SK-N-SH (cell line): Measurements from ENCODE around the gene GPANK1. TPM values are rescaled to one million over a fixed set of nuclear protein-coding genes. Genes with fewer than 3 reads are reported as not detected.

ENCODE experiments used
- CTCF ChIA-PET: fragments of 300-600, 350-600 bp; formaldehyde crosslinking; extraction: SDS; loops from one replicate; lab custom pipeline; 2021; lab: Yijun Ruan, JAX
- POLR2A ChIA-PET: fragments of 350-600 bp; sonication (Branson Sonifier 250); formaldehyde crosslinking; extraction: SDS; loops from one replicate; lab custom pipeline; 2020; ENCODE audit warnings: antibody characterized with exemption, inconsistent platforms; lab: Yijun Ruan, JAX
- DNase-seq: peaks from one replicate; pipeline ENCODE4 v3.0.0; 2012
- H2AFZ ChIP-seq: fragments of 200-600 bp; sonication (generic); 2 replicates; pipeline ENCODE4 v1.8.1; 2016; ENCODE audit warnings: antibody characterized with exemption, mild to moderate bottlenecking, low read depth
- H3F3A ChIP-seq: fragments of 200-600 bp; sonication (generic); replicated peaks from 2 replicates; pipeline ENCODE3; 2016; ENCODE audit warnings: antibody characterized with exemption, mild to moderate bottlenecking; ENCODE audit not compliant: insufficient read depth
- H3K27ac ChIP-seq, 2 experiments: fragments of 200-500 bp in 1 of 2; fragments of 200-600 bp in 1 of 2; sonication (Bioruptor generic) in 1 of 2; sonication (generic), shearing (Covaris generic) in 1 of 2; 2 replicates each; pipeline versions ENCODE4 v1.5.1 to v1.6.1; 2014 to 2016; ENCODE audit warnings: low read depth in 2 of 2, inconsistent platforms in 1 of 2, low read length in 1 of 2, mild to moderate bottlenecking in 1 of 2, mixed read lengths in 1 of 2
- H3K27me3 ChIP-seq: fragments of 200-600 bp; sonication (generic), shearing (Covaris generic); 2 replicates; pipeline ENCODE4 v1.6.1; 2016; ENCODE audit warnings: mixed run types; ENCODE audit not compliant: insufficient read depth
- H3K36me3 ChIP-seq, 2 experiments: fragments of 200-500 bp in 1 of 2; fragments of 200-600 bp in 1 of 2; sonication (Bioruptor generic) in 1 of 2; sonication (generic) in 1 of 2; replicated peaks in 1 of 2; 2 replicates each; pipeline versions ENCODE3 to v1.5.1; 2014 to 2016; ENCODE audit warnings: low read length in 1 of 2, mild to moderate bottlenecking in 1 of 2; ENCODE audit not compliant: insufficient read depth in 2 of 2, control insufficient read depth in 1 of 2
- H3K4me1 ChIP-seq, 2 experiments: fragments of 200-500 bp in 1 of 2; fragments of 200-600 bp in 1 of 2; sonication (Bioruptor generic) in 1 of 2; sonication (generic), shearing (Covaris generic) in 1 of 2; 2 replicates each; pipeline versions ENCODE4 v1.5.1 to v1.6.1; 2014 to 2016; ENCODE audit warnings: low read depth in 1 of 2, low read length in 1 of 2, mixed run types in 1 of 2; ENCODE audit not compliant: insufficient read depth in 2 of 2, control insufficient read depth in 1 of 2
- H3K4me2 ChIP-seq: fragments of 200-600 bp; sonication (generic), shearing (Covaris generic); 2 replicates; pipeline ENCODE4 v1.6.1; 2017; ENCODE audit warnings: mixed run types
- H3K4me3 ChIP-seq, 2 experiments: fragments of 200-500 bp in 1 of 2; fragments of 200-600 bp in 1 of 2; sonication (Bioruptor generic) in 1 of 2; sonication (generic), shearing (Covaris generic) in 1 of 2; 2 replicates each; pipeline versions ENCODE4 v1.5.1 to v1.8.1; 2014 to 2016; ENCODE audit warnings: low read depth in 2 of 2, inconsistent platforms in 1 of 2, low read length in 1 of 2, mild to moderate bottlenecking in 1 of 2, mixed read lengths in 1 of 2, moderate library complexity in 1 of 2
- H3K79me2 ChIP-seq: fragments of 200-600 bp; sonication (generic); 2 replicates; pipeline ENCODE4 v1.8.1; 2017; ENCODE audit warnings: mild to moderate bottlenecking; ENCODE audit not compliant: insufficient read depth
- H3K9ac ChIP-seq: fragments of 200-600 bp; sonication (generic); 2 replicates; pipeline ENCODE4 v1.6.1; 2017; ENCODE audit warnings: mixed run types
- H3K9me2 ChIP-seq: fragments of 200-600 bp; sonication (generic); 2 replicates; pipeline ENCODE4 v1.6.1; 2017; ENCODE audit warnings: mixed run types
- H3K9me3 ChIP-seq: fragments of 200-600 bp; sonication (generic); 2 replicates; pipeline ENCODE4 v1.6.1; 2017; ENCODE audit warnings: mixed run types, mild to moderate bottlenecking, moderate library complexity
- H4K20me1 ChIP-seq: fragments of 200-600 bp; sonication (generic); 2 replicates; pipeline ENCODE4 v1.6.1; 2017; ENCODE audit warnings: mild to moderate bottlenecking, mixed run types; ENCODE audit not compliant: insufficient read depth
- ELF1 ChIP-seq: IDR thresholded peaks from 2 replicates; pipeline ENCODE4 v1.4.0; 2012
- EP300 ChIP-seq, 2 experiments: IDR thresholded peaks; 2 replicates each; pipeline versions ENCODE4 v1.4.0 to v1.6.1; 2012; ENCODE audit warnings: borderline replicate concordance in 1 of 2, low read depth in 1 of 2, low read length in 1 of 2
- FOSL2 ChIP-seq: IDR thresholded peaks from 2 replicates; pipeline ENCODE4 v1.4.0; 2012; ENCODE audit warnings: low read depth, mild to moderate bottlenecking, moderate library complexity, borderline replicate concordance
- FOXJ3 ChIP-seq: sonication (generic); formaldehyde crosslinking; IDR thresholded peaks from 2 replicates; pipeline ENCODE4 v1.5.1; 2020; ENCODE audit warnings: mild to moderate bottlenecking, missing genetic modification reagents
- GABPA ChIP-seq: IDR thresholded peaks from 2 replicates; pipeline ENCODE4 v1.4.0; 2012; ENCODE audit warnings: low read depth, mild to moderate bottlenecking
- GATA2 ChIP-seq: sonication (generic); formaldehyde crosslinking; IDR thresholded peaks from 2 replicates; pipeline ENCODE4 v1.5.0; 2020; ENCODE audit warnings: mild to moderate bottlenecking, missing genetic modification reagents
- IRF3 ChIP-seq: fragments of 150-350 bp; IDR thresholded peaks from 2 replicates; pipeline ENCODE4 v1.6.1; 2016; ENCODE audit warnings: mild to moderate bottlenecking, low read depth, low read length
- JUND ChIP-seq: IDR thresholded peaks from 2 replicates; pipeline ENCODE4 v1.4.0; 2012
- MAX ChIP-seq: IDR thresholded peaks from 2 replicates; pipeline ENCODE4 v1.4.0; 2012; ENCODE audit warnings: low read depth
- NFIC ChIP-seq: IDR thresholded peaks from 2 replicates; pipeline ENCODE4 v1.4.0; 2012; ENCODE audit warnings: borderline replicate concordance
- NRF1 ChIP-seq: IDR thresholded peaks from 2 replicates; pipeline ENCODE4 v1.6.1; 2012; ENCODE audit warnings: low read depth, mild to moderate bottlenecking, low read length
- POLR2AphosphoS5 ChIP-seq: IDR thresholded peaks from 2 replicates; pipeline ENCODE4 v1.6.1; 2012; ENCODE audit warnings: low read depth, low read length
- RAD21 ChIP-seq: IDR thresholded peaks from 2 replicates; pipeline ENCODE4 v1.6.1; 2012; ENCODE audit warnings: mild to moderate bottlenecking, low read length
- RFX5 ChIP-seq: IDR thresholded peaks from 2 replicates; pipeline ENCODE4 v1.6.1; 2012; ENCODE audit warnings: mild to moderate bottlenecking, improper control_type of control experiment, low read length
- SIN3A ChIP-seq: IDR thresholded peaks from 2 replicates; pipeline ENCODE4 v1.6.1; 2012; ENCODE audit warnings: low read depth, mild to moderate bottlenecking, low read length, moderate library complexity, borderline replicate concordance
- SMC3 ChIP-seq: IDR thresholded peaks from 2 replicates; pipeline ENCODE4 v1.6.1; 2012; ENCODE audit warnings: low read depth, low read length, improper control_type of control experiment
- TEAD4 ChIP-seq: IDR thresholded peaks from 2 replicates; pipeline ENCODE4 v1.4.0; 2012; ENCODE audit warnings: mild to moderate bottlenecking, borderline replicate concordance; ENCODE audit not compliant: insufficient read depth
- WGBS: methylation state at CpG from one replicate; pipeline ENCODE4 v1.1.6; 2017; ENCODE audit warnings: low lambda C conversion rate; 5-methylcytosine and 5-hydroxymethylcytosine counted together
- polyA plus RNA-seq, 3 experiments: library from polyadenylated mRNA; depleted of rRNA; stranded (reverse); fragments of >200 nt; gene quantifications; 2 replicates each; pipeline ENCODE4 v1.2.3, GENCODE V29; 2012
- TF ChIP-seq, protein P1 (sequence below): fragments of 150-350 bp; IDR thresholded peaks from 2 replicates; pipeline ENCODE4 v1.6.1; 2017; ENCODE audit warnings: antibody characterized with exemption, low read length, low read depth, borderline replicate concordance
- TF ChIP-seq, protein P2 (sequence below): IDR thresholded peaks from 2 replicates; pipeline ENCODE4 v1.4.0; 2012; ENCODE audit warnings: low read depth, borderline replicate concordance

Gene GPANK1
- polyA plus RNA-seq, 1 of the 3 experiments (the other 2 are of a cell fraction): 19.1 TPM

GRCh38 chr6:31691078-31691463, 26.3 kb upstream of the GPANK1 start:
- H3K79me2 ChIP-seq: no peaks in the 10 kb centered on the region

DNA sequence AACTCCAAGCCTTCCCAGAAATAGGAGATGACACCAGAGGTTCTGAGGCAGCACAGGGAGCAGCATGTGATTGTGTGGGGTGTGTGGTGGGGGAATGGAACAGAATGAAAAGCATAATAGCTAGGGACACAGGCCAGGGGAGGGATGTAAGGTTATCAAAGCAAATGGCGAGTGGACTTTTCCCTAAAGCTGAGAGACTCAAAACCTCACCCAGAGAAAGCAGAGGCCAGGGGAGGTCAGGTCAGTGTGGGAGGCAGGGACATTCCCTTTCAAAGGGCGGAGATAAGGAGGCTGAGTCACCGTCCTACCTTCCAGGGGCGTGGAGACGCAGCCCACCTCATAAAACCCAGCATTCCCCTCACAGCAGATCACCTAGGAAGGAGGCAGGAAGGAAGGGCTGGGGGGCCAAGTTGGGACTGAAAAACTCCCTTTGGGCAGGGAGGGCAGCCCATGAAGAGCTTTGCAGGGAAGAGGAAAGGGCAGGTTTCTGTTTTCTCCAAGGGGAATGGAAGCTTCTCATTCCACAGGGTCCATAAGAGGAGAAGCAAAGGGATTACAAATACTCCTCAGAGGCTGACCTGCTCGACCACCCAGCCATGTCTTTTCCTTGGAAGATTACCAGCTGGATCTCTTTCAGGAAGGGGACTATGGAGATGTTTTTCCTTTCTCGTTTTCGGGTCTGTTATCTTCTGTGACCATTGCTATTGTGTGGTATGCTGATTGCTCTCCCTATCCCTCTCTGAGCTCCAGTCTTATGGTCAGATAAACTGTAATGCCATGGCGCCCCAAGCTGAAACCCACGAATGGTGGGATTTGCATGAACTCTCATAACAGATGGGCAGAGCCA, 25.7 kb upstream of the GPANK1 start:
- CTCF ChIA-PET: interaction anchor here (0.7 to 4.5 kb wide), 9 partner anchors 10 to 146 kb away, joined by 3 to 29 read pairs (median 5); partner anchors contain the start of genes C6orf47, LY6G5C and VARS1
- Histone ChIP-seq H3K4me2 (no peak overlapping the region), H3F3A (no peaks in the 10 kb centered on the region), H3K4me3 (no peak overlapping the region), H4K20me1 (no peaks in the 10 kb centered on the region), H3K27me3 (no peaks in the 10 kb centered on the region), H3K4me1 (no peaks in the 10 kb centered on the region), H3K36me3 (peaks cover 18 to 56% of the 10 kb centered on the region in 2 experiments), H3K9me2 (no peaks in the 10 kb centered on the region), H3K9me3 (no peaks in the 10 kb centered on the region), H3K9ac (no peak overlapping the region), H2AFZ (no peak overlapping the region), H3K27ac (no peak overlapping the region), H3K79me2 (no peaks in the 10 kb centered on the region)
- POLR2A ChIA-PET: no interaction called here
- WGBS: 80% methylated on average over 10 of the region's 10 CpGs
- TF ChIP-seq GATA2 (CRISPR knock-in tag) (no peak), EP300 (IDR thresholded peaks at IDR 0.05; ENCODE audit: borderline replicate concordance in 1 of 2, low read depth in 1 of 2, low read length in 1 of 2) (no peak), POLR2AphosphoS5 (no peak), RAD21 (no peak), SMC3 (no peak), GABPA (no peak), RFX5 (no peak), TEAD4 (no peak), MAX (no peak), ELF1 (no peak), JUND (no peak), SIN3A (no peak), NFIC (no peak), FOSL2 (no peak)
- TF ChIP-seq, protein P1, sequence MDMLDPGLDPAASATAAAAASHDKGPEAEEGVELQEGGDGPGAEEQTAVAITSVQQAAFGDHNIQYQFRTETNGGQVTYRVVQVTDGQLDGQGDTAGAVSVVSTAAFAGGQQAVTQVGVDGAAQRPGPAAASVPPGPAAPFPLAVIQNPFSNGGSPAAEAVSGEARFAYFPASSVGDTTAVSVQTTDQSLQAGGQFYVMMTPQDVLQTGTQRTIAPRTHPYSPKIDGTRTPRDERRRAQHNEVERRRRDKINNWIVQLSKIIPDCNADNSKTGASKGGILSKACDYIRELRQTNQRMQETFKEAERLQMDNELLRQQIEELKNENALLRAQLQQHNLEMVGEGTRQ: no peak
- TF ChIP-seq, protein P2, sequence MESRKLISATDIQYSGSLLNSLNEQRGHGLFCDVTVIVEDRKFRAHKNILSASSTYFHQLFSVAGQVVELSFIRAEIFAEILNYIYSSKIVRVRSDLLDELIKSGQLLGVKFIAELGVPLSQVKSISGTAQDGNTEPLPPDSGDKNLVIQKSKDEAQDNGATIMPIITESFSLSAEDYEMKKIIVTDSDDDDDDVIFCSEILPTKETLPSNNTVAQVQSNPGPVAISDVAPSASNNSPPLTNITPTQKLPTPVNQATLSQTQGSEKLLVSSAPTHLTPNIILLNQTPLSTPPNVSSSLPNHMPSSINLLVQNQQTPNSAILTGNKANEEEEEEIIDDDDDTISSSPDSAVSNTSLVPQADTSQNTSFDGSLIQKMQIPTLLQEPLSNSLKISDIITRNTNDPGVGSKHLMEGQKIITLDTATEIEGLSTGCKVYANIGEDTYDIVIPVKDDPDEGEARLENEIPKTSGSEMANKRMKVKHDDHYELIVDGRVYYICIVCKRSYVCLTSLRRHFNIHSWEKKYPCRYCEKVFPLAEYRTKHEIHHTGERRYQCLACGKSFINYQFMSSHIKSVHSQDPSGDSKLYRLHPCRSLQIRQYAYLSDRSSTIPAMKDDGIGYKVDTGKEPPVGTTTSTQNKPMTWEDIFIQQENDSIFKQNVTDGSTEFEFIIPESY: no peak
- no peak for DNase-seq

More at GRCh38 chr6:31691078-31691463, 26.3 kb upstream of the GPANK1 start:
- Histone ChIP-seq H3K9me3 (no peaks in the 10 kb centered on the region), H3K4me3 (no peak overlapping the region), H3K9me2 (no peaks in the 10 kb centered on the region), H3K4me2 (no peak overlapping the region), H3K4me1 (no peaks in the 10 kb centered on the region)
- 97% methylated on average over 6 of the region's 6 CpGs for WGBS
- TF ChIP-seq FOSL2: no peak
- TF ChIP-seq NRF1: no peak
- no peak for TF ChIP-seq FOXJ3 (CRISPR knock-in tag)
- TF ChIP-seq IRF3: no peak
- TF ChIP-seq, all 33 proteins: peak for 0
- H2AFZ ChIP-seq: no peak overlapping the region
- no peak for DNase-seq
- H3K9ac ChIP-seq: no peak overlapping the region
- POLR2A ChIA-PET: no interaction called here
- H3K36me3 ChIP-seq: peaks cover 18 to 56% of the 10 kb centered on the region in 2 experiments
- no peaks in the 10 kb centered on the region for H3F3A ChIP-seq
- no peak overlapping the region for H3K27ac ChIP-seq
- H4K20me1 ChIP-seq: no peaks in the 10 kb centered on the region
- H3K27me3 ChIP-seq: no peaks in the 10 kb centered on the region
- CTCF ChIA-PET: interaction anchor here (1.1 to 4.5 kb wide), 6 partner anchors 9 to 139 kb away, joined by 4 to 29 read pairs (median 7); partner anchors contain the start of genes C6orf47, LY6G5C and VARS1
